Gastroesophageal sphincter (tissue), 3 donors: ENCODE data around the gene TTC24.

Experiments
- EP300 ChIP-seq: sonication (generic); formaldehyde crosslinking; IDR thresholded peaks from one replicate; pipeline ENCODE4 v1.6.1; 2017; ENCODE audit warnings: antibody characterized with exemption, mild to moderate bottlenecking
- POLR2A ChIP-seq, 2 donors: fragments of 450-650 bp; IDR thresholded peaks; one replicate each; pipeline ENCODE4 v1.6.1; 2017; ENCODE audit warnings: antibody characterized with exemption in 2 of 2, mild to moderate bottlenecking in 2 of 2, moderate library complexity in 1 of 2
- TF ChIP-seq, protein P1 (sequence below), 4 experiments: fragments of 200-600 bp in 2 of 4; fragments of 450-650 bp in 2 of 4; sonication (generic) in 1 of 4; IDR thresholded peaks; one replicate each; pipeline ENCODE4 v1.5.1; 2017 to 2019; ENCODE audit warnings: antibody characterized with exemption in 4 of 4, mild to moderate bottlenecking in 2 of 4, moderate library complexity in 2 of 4

DNA sequence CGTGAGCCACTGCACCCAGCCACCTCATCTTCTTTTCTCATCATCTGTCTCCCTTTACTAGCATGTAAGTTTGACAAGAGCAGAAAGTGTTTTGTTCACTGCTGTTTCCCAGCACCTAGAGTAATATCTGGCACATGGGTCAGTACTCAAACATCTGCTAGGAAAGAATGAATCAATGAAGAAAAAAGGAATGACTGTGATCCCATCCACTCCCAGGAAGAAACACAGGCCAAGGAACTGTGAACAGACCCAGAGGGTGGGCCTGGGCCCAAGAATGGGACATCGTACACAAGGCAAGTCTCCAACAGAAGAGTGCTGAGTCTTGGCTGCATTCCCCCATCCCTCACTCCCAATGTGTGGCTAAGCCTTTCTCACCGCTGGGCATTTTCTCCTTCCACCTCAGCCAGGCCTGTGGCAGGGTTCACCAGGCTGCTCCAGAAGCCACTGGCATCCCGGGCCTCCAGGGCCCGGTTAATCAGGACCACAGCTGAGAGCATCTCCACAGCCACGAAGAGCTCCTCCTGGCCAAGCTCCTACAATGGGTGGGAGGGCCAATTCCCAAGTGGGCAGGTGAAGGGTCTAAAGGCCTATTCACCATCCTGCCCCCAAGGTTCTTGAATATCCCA lies 25.6 kb upstream of the TTC24 start:
- TF ChIP-seq, protein P1, sequence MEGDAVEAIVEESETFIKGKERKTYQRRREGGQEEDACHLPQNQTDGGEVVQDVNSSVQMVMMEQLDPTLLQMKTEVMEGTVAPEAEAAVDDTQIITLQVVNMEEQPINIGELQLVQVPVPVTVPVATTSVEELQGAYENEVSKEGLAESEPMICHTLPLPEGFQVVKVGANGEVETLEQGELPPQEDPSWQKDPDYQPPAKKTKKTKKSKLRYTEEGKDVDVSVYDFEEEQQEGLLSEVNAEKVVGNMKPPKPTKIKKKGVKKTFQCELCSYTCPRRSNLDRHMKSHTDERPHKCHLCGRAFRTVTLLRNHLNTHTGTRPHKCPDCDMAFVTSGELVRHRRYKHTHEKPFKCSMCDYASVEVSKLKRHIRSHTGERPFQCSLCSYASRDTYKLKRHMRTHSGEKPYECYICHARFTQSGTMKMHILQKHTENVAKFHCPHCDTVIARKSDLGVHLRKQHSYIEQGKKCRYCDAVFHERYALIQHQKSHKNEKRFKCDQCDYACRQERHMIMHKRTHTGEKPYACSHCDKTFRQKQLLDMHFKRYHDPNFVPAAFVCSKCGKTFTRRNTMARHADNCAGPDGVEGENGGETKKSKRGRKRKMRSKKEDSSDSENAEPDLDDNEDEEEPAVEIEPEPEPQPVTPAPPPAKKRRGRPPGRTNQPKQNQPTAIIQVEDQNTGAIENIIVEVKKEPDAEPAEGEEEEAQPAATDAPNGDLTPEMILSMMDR (IDR thresholded peaks at IDR 0.05): no peak
- no peak for TF ChIP-seq POLR2A (IDR thresholded peaks at IDR 0.05)
- no peak for TF ChIP-seq EP300
